SU-DHL-6 (cell line): ENCODE results near the gene SCAPER.

Experiments
- EZH2phosphoT487 ChIP-seq: fragments of 200-600 bp; sonication (generic), shearing (Covaris generic); conservative IDR thresholded peaks from 2 replicates; pipeline ENCODE4 v1.6.1; 2018; ENCODE audit warnings: mild to moderate bottlenecking, antibody characterized with exemption, low read length, moderate library complexity, mixed read lengths
- TF ChIP-seq, protein P1 (sequence below): fragments of 200-600 bp; sonication (generic); IDR thresholded peaks from one replicate; pipeline ENCODE4 v1.5.1; 2017; ENCODE audit warnings: antibody characterized with exemption, mild to moderate bottlenecking, low read length, moderate library complexity; ENCODE audit not compliant: insufficient read depth, poor library complexity, severe bottlenecking

DNA sequence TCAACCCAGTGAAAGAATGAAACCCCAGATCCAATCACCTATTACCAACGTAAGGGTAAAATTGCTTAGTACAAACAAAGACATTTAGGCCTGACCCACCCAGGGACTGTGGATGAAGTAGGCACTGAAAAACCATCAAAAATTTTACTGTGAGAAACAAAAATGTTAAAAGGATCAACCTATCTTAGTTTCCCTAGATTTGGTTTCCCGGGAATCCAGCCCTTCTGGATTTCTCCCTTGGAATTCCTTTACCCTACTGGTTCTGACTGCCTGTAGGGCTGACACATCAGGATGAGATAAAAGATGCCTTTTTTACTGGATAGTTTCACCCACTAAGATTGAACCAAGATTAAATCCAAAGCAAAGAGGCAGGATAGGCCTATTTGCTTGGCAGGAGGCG lies 102.7 kb downstream of the SCAPER start:
- TF ChIP-seq, protein P1, sequence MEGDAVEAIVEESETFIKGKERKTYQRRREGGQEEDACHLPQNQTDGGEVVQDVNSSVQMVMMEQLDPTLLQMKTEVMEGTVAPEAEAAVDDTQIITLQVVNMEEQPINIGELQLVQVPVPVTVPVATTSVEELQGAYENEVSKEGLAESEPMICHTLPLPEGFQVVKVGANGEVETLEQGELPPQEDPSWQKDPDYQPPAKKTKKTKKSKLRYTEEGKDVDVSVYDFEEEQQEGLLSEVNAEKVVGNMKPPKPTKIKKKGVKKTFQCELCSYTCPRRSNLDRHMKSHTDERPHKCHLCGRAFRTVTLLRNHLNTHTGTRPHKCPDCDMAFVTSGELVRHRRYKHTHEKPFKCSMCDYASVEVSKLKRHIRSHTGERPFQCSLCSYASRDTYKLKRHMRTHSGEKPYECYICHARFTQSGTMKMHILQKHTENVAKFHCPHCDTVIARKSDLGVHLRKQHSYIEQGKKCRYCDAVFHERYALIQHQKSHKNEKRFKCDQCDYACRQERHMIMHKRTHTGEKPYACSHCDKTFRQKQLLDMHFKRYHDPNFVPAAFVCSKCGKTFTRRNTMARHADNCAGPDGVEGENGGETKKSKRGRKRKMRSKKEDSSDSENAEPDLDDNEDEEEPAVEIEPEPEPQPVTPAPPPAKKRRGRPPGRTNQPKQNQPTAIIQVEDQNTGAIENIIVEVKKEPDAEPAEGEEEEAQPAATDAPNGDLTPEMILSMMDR = no peak
- no peak for TF ChIP-seq EZH2phosphoT487
